ENCODE measurements around the gene MYO5B.

DNA sequence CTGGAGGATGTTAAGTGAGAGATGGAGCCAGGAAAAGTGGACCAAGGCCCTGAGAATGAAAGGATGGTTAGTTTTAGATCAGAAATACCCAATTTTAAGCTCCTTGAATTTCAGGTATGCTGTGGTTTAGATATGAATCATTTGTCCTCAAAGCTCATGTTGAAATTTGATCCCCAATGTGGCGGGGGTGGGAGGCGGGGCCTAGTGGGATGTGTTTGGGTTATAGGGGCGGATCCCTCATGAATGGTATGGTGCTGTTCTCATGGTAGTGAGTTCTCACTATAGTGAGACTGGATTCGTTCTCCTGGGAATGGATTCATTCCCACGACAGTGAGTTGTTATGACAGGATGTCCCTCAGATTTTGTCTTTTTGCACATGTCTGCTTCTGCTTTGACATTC is 11.4 kb downstream of the MYO5B start:
- TF ChIP-seq, protein P1, sequence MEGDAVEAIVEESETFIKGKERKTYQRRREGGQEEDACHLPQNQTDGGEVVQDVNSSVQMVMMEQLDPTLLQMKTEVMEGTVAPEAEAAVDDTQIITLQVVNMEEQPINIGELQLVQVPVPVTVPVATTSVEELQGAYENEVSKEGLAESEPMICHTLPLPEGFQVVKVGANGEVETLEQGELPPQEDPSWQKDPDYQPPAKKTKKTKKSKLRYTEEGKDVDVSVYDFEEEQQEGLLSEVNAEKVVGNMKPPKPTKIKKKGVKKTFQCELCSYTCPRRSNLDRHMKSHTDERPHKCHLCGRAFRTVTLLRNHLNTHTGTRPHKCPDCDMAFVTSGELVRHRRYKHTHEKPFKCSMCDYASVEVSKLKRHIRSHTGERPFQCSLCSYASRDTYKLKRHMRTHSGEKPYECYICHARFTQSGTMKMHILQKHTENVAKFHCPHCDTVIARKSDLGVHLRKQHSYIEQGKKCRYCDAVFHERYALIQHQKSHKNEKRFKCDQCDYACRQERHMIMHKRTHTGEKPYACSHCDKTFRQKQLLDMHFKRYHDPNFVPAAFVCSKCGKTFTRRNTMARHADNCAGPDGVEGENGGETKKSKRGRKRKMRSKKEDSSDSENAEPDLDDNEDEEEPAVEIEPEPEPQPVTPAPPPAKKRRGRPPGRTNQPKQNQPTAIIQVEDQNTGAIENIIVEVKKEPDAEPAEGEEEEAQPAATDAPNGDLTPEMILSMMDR (conservative IDR thresholded peaks at IDR 0.05; ENCODE audit: low read depth, low read length) = no peak
- TF ChIP-seq, protein P2, sequence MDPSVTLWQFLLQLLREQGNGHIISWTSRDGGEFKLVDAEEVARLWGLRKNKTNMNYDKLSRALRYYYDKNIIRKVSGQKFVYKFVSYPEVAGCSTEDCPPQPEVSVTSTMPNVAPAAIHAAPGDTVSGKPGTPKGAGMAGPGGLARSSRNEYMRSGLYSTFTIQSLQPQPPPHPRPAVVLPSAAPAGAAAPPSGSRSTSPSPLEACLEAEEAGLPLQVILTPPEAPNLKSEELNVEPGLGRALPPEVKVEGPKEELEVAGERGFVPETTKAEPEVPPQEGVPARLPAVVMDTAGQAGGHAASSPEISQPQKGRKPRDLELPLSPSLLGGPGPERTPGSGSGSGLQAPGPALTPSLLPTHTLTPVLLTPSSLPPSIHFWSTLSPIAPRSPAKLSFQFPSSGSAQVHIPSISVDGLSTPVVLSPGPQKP (IDR thresholded peaks at IDR 0.05; ENCODE audit: borderline replicate concordance, low read depth, low read length) = no peak
- no peak for TF ChIP-seq RFX5 (IDR thresholded peaks at IDR 0.05; ENCODE audit: low read depth, low read length)
- TF ChIP-seq MAFK (IDR thresholded peaks at IDR 0.05; ENCODE audit: low read depth, low read length) = no peak
- no peak for TF ChIP-seq RAD21 (IDR thresholded peaks at IDR 0.05; ENCODE audit: low read length)
- TF ChIP-seq BHLHE40 (IDR thresholded peaks at IDR 0.05; ENCODE audit: low read depth, low read length) = no peak
- TF ChIP-seq CHD1 (IDR thresholded peaks at IDR 0.05; ENCODE audit: low read depth, low read length) = no peak
- no peak for TF ChIP-seq MAZ (IDR thresholded peaks at IDR 0.05; ENCODE audit: borderline replicate concordance, low read depth, low read length)
- TF ChIP-seq POLR2A (IDR thresholded peaks at IDR 0.05; ENCODE audit: low read depth, low read length) = no peak
- no peak for TF ChIP-seq CEBPB (IDR thresholded peaks at IDR 0.05; ENCODE audit: low read depth, low read length)
- no peak for TF ChIP-seq SMC3 (IDR thresholded peaks at IDR 0.05; ENCODE audit: low read depth, low read length)
- TF ChIP-seq, protein P3, sequence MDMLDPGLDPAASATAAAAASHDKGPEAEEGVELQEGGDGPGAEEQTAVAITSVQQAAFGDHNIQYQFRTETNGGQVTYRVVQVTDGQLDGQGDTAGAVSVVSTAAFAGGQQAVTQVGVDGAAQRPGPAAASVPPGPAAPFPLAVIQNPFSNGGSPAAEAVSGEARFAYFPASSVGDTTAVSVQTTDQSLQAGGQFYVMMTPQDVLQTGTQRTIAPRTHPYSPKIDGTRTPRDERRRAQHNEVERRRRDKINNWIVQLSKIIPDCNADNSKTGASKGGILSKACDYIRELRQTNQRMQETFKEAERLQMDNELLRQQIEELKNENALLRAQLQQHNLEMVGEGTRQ (IDR thresholded peaks at IDR 0.05; ENCODE audit: low read depth, low read length) = no peak

Data from IMR-90 (cell line).